ENCODE data around the gene ATP2B2.

Gene ATP2B2

GRCh38 chr3:10290481-10291176 is 214.8 kb downstream of the ATP2B2 start:
- no peak for DNase-seq

- DNase-seq = no peak
These were observed 215.5 kb downstream of the ATP2B2 start for GRCh38 chr3:10289787-10290355.

GRCh38 chr3:10289077-10289476 is 216.3 kb downstream of the ATP2B2 start:
- no peak for DNase-seq

- DNase-seq = no peak
These were observed 216.8 kb downstream of the ATP2B2 start for GRCh38 chr3:10288575-10288960.

- no peak for DNase-seq
These were observed 217.3 kb downstream of the ATP2B2 start for GRCh38 chr3:10287936-10288574.

GRCh38 chr3:10286596-10287295 is 218.6 kb downstream of the ATP2B2 start:
- peak; percentile 93 for DNase-seq

- no peak for DNase-seq
These were observed 219.3 kb downstream of the ATP2B2 start for GRCh38 chr3:10286133-10286524.

GRCh38 chr3:10285272-10286132 is 219.9 kb downstream of the ATP2B2 start:
- DNase-seq = no peak

- no peak for DNase-seq
These were observed 220.9 kb downstream of the ATP2B2 start for GRCh38 chr3:10284496-10284895.

GRCh38 chr3:10283638-10284037 is 221.7 kb downstream of the ATP2B2 start:
- DNase-seq = no peak

- DNase-seq = peak; percentile 44
These were observed 223.4 kb downstream of the ATP2B2 start for GRCh38 chr3:10281951-10282350.

- DNase-seq = no peak
These were observed 224.8 kb downstream of the ATP2B2 start for GRCh38 chr3:10280571-10280970.

- DNase-seq = no peak
These were observed 225.2 kb downstream of the ATP2B2 start for GRCh38 chr3:10280177-10280529.

GRCh38 chr3:10279384-10280176 is 225.8 kb downstream of the ATP2B2 start:
- DNase-seq = no peak

- no peak for DNase-seq
These were observed 226.9 kb downstream of the ATP2B2 start for GRCh38 chr3:10278501-10278900.

GRCh38 chr3:10277115-10277625 is 228.2 kb downstream of the ATP2B2 start:
- no peak for DNase-seq

- no peak for DNase-seq
These were observed 230.8 kb downstream of the ATP2B2 start for GRCh38 chr3:10274601-10275000.
